ENCODE results near the gene CD7.

- TF ChIP-seq CTCF (IDR thresholded peaks at IDR 0.05; ENCODE audit: poor library complexity, severe bottlenecking) (no peak), RAD21 (conservative IDR thresholded peaks at IDR 0.05) (no peak), REST (IDR thresholded peaks at IDR 0.05; ENCODE audit: borderline replicate concordance) (no peak)
Observed at GRCh38 chr17:82333279-82334171, 16.1 kb upstream of the CD7 start, which contains the start of gene SECTM1.
